ENCODE results near the gene CCHCR1.

DNA sequence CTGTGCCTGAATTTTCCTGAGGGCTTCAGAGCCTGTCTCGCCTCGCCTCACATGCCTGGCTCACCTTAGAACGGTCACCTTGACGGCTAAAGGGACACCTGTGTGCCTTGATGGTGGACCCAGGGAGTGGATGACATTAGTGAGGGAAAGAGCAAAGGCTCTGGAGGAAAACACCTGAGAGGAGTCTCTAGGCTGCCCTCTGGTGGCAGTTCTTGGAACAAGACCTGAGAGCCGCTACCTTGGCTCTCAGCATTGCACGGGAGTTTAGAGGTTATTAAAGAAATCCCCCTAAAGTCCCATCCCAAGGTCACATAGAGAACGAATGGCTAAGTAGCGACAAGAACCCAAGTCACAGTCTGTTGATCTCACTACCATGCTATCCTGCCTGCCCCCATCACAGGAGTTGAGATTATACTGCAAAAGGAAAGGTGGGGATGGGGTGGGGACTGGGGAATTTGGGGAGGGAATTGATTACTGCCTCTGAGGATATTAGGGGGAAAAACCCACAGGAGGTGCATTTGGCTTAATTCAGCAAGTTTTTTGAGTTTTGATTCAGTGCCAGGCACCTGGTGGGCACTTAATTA is 29.4 kb downstream of the CCHCR1 start:
- TF ChIP-seq, protein P1, sequence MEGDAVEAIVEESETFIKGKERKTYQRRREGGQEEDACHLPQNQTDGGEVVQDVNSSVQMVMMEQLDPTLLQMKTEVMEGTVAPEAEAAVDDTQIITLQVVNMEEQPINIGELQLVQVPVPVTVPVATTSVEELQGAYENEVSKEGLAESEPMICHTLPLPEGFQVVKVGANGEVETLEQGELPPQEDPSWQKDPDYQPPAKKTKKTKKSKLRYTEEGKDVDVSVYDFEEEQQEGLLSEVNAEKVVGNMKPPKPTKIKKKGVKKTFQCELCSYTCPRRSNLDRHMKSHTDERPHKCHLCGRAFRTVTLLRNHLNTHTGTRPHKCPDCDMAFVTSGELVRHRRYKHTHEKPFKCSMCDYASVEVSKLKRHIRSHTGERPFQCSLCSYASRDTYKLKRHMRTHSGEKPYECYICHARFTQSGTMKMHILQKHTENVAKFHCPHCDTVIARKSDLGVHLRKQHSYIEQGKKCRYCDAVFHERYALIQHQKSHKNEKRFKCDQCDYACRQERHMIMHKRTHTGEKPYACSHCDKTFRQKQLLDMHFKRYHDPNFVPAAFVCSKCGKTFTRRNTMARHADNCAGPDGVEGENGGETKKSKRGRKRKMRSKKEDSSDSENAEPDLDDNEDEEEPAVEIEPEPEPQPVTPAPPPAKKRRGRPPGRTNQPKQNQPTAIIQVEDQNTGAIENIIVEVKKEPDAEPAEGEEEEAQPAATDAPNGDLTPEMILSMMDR (IDR thresholded peaks at IDR 0.05; ENCODE audit: insufficient read depth, low read length): peak; percentile 84
- TF ChIP-seq, protein P2, sequence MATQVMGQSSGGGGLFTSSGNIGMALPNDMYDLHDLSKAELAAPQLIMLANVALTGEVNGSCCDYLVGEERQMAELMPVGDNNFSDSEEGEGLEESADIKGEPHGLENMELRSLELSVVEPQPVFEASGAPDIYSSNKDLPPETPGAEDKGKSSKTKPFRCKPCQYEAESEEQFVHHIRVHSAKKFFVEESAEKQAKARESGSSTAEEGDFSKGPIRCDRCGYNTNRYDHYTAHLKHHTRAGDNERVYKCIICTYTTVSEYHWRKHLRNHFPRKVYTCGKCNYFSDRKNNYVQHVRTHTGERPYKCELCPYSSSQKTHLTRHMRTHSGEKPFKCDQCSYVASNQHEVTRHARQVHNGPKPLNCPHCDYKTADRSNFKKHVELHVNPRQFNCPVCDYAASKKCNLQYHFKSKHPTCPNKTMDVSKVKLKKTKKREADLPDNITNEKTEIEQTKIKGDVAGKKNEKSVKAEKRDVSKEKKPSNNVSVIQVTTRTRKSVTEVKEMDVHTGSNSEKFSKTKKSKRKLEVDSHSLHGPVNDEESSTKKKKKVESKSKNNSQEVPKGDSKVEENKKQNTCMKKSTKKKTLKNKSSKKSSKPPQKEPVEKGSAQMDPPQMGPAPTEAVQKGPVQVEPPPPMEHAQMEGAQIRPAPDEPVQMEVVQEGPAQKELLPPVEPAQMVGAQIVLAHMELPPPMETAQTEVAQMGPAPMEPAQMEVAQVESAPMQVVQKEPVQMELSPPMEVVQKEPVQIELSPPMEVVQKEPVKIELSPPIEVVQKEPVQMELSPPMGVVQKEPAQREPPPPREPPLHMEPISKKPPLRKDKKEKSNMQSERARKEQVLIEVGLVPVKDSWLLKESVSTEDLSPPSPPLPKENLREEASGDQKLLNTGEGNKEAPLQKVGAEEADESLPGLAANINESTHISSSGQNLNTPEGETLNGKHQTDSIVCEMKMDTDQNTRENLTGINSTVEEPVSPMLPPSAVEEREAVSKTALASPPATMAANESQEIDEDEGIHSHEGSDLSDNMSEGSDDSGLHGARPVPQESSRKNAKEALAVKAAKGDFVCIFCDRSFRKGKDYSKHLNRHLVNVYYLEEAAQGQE (IDR thresholded peaks at IDR 0.05; ENCODE audit: insufficient replicate concordance, low read depth): no peak
- no peak for TF ChIP-seq POLR2AphosphoS5 (IDR thresholded peaks at IDR 0.05; ENCODE audit: low read depth)
